HepG2 (cell line): ENCODE measurements around the gene SPRTN. TPM values are rescaled to one million over a fixed set of nuclear protein-coding genes. Genes with fewer than 3 reads are reported as not detected.

ENCODE experiments used
- ARNTL ChIP-seq: sonication (generic); formaldehyde crosslinking; IDR thresholded peaks from 2 replicates; pipeline ENCODE4 v1.4.0; 2020; ENCODE audit warnings: mild to moderate bottlenecking, missing genetic modification reagents
- E2F1 ChIP-seq: sonication (generic); formaldehyde crosslinking; IDR thresholded peaks from 2 replicates; pipeline ENCODE4 v1.5.0; 2020; ENCODE audit warnings: missing genetic modification reagents
- ERF ChIP-seq: IDR thresholded peaks from 2 replicates; pipeline ENCODE4 v1.6.1; 2018; ENCODE audit warnings: missing biosample characterization, missing genetic modification reagents
- GABPB1 ChIP-seq: IDR thresholded peaks from 2 replicates; pipeline ENCODE4 v1.6.1; 2016; ENCODE audit warnings: mild to moderate bottlenecking, missing genetic modification reagents, moderate library complexity, missing compliant biosample characterization
- JUN ChIP-seq: sonication (generic); formaldehyde crosslinking; IDR thresholded peaks from 2 replicates; pipeline ENCODE4 v1.4.0; 2020; ENCODE audit warnings: mild to moderate bottlenecking, missing genetic modification reagents
- SALL1 ChIP-seq: sonication (generic); formaldehyde crosslinking; IDR thresholded peaks from 2 replicates; pipeline ENCODE4 v1.8.0; 2022; ENCODE audit warnings: mild to moderate bottlenecking, missing genetic modification reagents
- SMARCC2 ChIP-seq: fragments of 450-650 bp; IDR thresholded peaks from 2 replicates; pipeline ENCODE4 v1.6.1; 2017; ENCODE audit warnings: antibody characterized with exemption, mild to moderate bottlenecking
- YY1 ChIP-seq: IDR thresholded peaks from 2 replicates; pipeline ENCODE4 v1.6.1; 2011; ENCODE audit warnings: low read length, low read depth, moderate library complexity, mild to moderate bottlenecking; ENCODE audit not compliant: insufficient read depth, insufficient replicate concordance
- ZNF281 ChIP-seq: sonication (generic); formaldehyde crosslinking; IDR thresholded peaks from 2 replicates; pipeline ENCODE4 v1.4.0; 2020; ENCODE audit warnings: missing genetic modification reagents, borderline replicate concordance
- ZNF777 ChIP-seq: sonication (generic); formaldehyde crosslinking; IDR thresholded peaks from 2 replicates; pipeline ENCODE4 v1.4.0; 2020; ENCODE audit warnings: missing genetic modification reagents
- ZSCAN12 ChIP-seq: sonication (generic); formaldehyde crosslinking; IDR thresholded peaks from 2 replicates; pipeline ENCODE4 v1.9.0; 2021; ENCODE audit warnings: mild to moderate bottlenecking, missing genetic modification reagents
- polyA plus RNA-seq, 8 experiments: library from polyadenylated mRNA; depleted of rRNA in 3 of 8; stranded (reverse) in 7 of 8; unstranded in 1 of 8; fragments of >200 nt; fragmentation: Illumina TruSeq in 4 of 8; extraction: Trizol in 4 of 8; gene quantifications; 2 replicates each; pipeline versions ENCODE4 v1.2.1 to v1.2.3, GENCODE V29; 2011 to 2016; ENCODE audit warnings: low read depth in 4 of 8, missing spikeins in 1 of 8, mixed read lengths in 1 of 8; ENCODE audit not compliant: insufficient read depth in 1 of 8
- total RNA-seq, 5 experiments: library from RNA; depleted of rRNA; stranded (reverse); fragments of >200 nt; fragmentation: Illumina TruSeq; extraction: Trizol; gene quantifications; 2 replicates each; pipeline ENCODE4 v1.2.3, GENCODE V29; 2016; ENCODE audit warnings: low read depth in 1 of 5
- TF ChIP-seq, protein P1 (sequence below): sonication (generic); formaldehyde crosslinking; IDR thresholded peaks from 2 replicates; pipeline ENCODE4 v1.5.0; 2020; ENCODE audit warnings: mild to moderate bottlenecking, missing genetic modification reagents, borderline replicate concordance

Gene SPRTN
- total and polyA plus RNA-seq, 2 of the 13 experiments (the other 11 are each of a cell fraction or from before 2014, with no cell fraction given) = 4.2 to 15.2 TPM

- TF ChIP-seq, protein P1, sequence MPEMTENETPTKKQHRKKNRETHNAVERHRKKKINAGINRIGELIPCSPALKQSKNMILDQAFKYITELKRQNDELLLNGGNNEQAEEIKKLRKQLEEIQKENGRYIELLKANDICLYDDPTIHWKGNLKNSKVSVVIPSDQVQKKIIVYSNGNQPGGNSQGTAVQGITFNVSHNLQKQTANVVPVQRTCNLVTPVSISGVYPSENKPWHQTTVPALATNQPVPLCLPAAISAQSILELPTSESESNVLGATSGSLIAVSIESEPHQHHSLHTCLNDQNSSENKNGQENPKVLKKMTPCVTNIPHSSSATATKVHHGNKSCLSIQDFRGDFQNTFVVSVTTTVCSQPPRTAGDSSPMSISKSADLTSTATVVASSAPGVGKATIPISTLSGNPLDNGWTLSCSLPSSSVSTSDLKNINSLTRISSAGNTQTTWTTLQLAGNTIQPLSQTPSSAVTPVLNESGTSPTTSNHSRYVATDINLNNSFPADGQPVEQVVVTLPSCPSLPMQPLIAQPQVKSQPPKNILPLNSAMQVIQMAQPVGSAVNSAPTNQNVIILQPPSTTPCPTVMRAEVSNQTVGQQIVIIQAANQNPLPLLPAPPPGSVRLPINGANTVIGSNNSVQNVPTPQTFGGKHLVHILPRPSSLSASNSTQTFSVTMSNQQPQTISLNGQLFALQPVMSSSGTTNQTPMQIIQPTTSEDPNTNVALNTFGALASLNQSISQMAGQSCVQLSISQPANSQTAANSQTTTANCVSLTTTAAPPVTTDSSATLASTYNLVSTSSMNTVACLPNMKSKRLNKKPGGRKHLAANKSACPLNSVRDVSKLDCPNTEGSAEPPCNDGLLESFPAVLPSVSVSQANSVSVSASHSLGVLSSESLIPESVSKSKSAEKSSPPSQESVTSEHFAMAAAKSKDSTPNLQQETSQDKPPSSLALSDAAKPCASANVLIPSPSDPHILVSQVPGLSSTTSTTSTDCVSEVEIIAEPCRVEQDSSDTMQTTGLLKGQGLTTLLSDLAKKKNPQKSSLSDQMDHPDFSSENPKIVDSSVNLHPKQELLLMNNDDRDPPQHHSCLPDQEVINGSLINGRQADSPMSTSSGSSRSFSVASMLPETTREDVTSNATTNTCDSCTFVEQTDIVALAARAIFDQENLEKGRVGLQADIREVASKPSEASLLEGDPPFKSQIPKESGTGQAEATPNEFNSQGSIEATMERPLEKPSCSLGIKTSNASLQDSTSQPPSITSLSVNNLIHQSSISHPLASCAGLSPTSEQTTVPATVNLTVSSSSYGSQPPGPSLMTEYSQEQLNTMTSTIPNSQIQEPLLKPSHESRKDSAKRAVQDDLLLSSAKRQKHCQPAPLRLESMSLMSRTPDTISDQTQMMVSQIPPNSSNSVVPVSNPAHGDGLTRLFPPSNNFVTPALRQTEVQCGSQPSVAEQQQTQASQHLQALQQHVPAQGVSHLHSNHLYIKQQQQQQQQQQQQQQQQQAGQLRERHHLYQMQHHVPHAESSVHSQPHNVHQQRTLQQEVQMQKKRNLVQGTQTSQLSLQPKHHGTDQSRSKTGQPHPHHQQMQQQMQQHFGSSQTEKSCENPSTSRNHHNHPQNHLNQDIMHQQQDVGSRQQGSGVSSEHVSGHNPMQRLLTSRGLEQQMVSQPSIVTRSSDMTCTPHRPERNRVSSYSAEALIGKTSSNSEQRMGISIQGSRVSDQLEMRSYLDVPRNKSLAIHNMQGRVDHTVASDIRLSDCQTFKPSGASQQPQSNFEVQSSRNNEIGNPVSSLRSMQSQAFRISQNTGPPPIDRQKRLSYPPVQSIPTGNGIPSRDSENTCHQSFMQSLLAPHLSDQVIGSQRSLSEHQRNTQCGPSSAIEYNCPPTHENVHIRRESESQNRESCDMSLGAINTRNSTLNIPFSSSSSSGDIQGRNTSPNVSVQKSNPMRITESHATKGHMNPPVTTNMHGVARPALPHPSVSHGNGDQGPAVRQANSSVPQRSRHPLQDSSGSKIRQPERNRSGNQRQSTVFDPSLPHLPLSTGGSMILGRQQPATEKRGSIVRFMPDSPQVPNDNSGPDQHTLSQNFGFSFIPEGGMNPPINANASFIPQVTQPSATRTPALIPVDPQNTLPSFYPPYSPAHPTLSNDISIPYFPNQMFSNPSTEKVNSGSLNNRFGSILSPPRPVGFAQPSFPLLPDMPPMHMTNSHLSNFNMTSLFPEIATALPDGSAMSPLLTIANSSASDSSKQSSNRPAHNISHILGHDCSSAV (CRISPR knock-in tag) = no peak
- TF ChIP-seq YY1 (no peak), ARNTL (CRISPR knock-in tag) (no peak), GABPB1 (peak; percentile 20; the same call in 1 of the 2 replicates), JUN (CRISPR knock-in tag) (no peak), SMARCC2 (no peak), ZSCAN12 (CRISPR knock-in tag) (peak; percentile 31; the same call in 1 of the 2 replicates), ERF (CRISPR knock-in tag) (peak; percentile 43; the same call in 1 of the 2 replicates), ZNF777 (CRISPR knock-in tag) (no peak), E2F1 (CRISPR knock-in tag) (no peak), ZNF281 (peak; percentile 36; the same call in 1 of the 2 replicates), SALL1 (CRISPR knock-in tag) (peak; percentile 50; the same call in 1 of the 2 replicates)
- TF ChIP-seq, all 625 proteins: peak for 26
Observed at GRCh38 chr1:231315887-231316286, 22.2 kb upstream of the SPRTN start (continued).
